ENCODE data around the gene MCM5. TPM values are rescaled to one million over a fixed set of nuclear protein-coding genes. Genes with fewer than 3 reads are reported as not detected.
A peak's percentile ranks its signal among the peaks of the same experiment; 100 is the strongest.

MCM5 gene
- total and polyA plus RNA-seq, 7 donors = 9.9 to 42.6 (median 13.4) TPM

DNA sequence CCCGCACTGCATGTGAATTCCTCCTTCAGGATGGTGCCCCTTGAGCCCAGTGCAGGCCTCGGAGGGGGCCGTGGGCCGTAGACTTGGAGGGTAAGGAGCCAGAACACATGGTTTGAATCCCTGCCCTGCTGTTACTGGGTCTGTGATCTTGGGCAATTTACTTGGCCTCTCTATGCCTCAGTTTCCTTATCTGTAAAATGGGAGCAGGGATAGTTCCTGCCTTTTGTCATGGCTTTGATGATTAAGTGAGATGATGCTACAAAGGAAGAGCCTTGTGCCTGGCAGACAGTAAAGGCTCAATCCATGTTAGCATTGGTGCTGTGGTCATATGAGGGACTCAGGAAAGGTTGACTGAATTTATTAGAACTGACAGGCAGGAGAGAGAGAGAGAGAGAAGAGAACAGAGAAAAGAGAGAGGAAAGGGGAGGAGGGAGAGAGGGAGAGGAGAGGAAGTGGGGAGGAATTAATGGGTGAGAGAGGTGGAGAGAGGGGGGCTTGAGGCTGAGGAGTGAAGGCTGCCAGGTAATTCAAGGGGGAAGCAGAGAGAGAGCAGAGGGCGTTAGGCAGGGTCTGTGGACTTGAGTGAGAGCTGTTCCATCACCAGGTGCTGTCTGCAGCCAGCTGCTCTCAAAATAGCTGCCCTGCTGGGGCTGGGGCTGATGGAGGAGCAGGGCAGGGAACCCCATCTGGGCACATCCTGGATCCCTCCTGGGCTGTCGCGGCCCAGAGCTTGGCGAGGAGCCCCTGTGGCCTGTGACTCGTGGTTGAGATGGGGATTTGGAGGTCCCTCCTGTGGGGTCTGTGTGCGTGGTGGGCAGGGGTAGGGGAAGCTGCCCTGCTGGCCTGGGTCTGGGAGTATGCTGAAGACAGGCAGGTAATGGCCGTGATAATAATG lies 44.1 kb downstream of the MCM5 start:
- Histone ChIP-seq H3K9me3 (no peaks in the 10 kb centered on the region), H3K4me3 (no peak overlapping the region), H3K27ac (peak overlapping the region in 3 of 4 donors; percentile 24 to 87 (median 61)), H3K36me3 (no peaks in the 10 kb centered on the region), H3K4me1 (peaks cover 0 to 58% (median 31%) of the 10 kb centered on the region in 4 donors), H3K27me3 (no peaks in the 10 kb centered on the region)
- TF ChIP-seq POLR2A (IDR thresholded peaks at IDR 0.05) = no peak
- no peak for TF ChIP-seq POLR2AphosphoS5 (IDR thresholded peaks at IDR 0.05)
- no peak for TF ChIP-seq EP300 (IDR thresholded peaks at IDR 0.05)
- TF ChIP-seq, protein P1, sequence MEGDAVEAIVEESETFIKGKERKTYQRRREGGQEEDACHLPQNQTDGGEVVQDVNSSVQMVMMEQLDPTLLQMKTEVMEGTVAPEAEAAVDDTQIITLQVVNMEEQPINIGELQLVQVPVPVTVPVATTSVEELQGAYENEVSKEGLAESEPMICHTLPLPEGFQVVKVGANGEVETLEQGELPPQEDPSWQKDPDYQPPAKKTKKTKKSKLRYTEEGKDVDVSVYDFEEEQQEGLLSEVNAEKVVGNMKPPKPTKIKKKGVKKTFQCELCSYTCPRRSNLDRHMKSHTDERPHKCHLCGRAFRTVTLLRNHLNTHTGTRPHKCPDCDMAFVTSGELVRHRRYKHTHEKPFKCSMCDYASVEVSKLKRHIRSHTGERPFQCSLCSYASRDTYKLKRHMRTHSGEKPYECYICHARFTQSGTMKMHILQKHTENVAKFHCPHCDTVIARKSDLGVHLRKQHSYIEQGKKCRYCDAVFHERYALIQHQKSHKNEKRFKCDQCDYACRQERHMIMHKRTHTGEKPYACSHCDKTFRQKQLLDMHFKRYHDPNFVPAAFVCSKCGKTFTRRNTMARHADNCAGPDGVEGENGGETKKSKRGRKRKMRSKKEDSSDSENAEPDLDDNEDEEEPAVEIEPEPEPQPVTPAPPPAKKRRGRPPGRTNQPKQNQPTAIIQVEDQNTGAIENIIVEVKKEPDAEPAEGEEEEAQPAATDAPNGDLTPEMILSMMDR (IDR thresholded peaks at IDR 0.05) = no peak
- no peak for DNase-seq
- intact Hi-C loops (cut with DNase I) = loop anchor here (2.0 kb wide), 1 partner anchor 97 kb away; the partner anchor contains the start of gene RASD2
- WGBS, 2 donors = 78 to 83% methylated on average over 11 of the region's 11 CpGs

DNA sequence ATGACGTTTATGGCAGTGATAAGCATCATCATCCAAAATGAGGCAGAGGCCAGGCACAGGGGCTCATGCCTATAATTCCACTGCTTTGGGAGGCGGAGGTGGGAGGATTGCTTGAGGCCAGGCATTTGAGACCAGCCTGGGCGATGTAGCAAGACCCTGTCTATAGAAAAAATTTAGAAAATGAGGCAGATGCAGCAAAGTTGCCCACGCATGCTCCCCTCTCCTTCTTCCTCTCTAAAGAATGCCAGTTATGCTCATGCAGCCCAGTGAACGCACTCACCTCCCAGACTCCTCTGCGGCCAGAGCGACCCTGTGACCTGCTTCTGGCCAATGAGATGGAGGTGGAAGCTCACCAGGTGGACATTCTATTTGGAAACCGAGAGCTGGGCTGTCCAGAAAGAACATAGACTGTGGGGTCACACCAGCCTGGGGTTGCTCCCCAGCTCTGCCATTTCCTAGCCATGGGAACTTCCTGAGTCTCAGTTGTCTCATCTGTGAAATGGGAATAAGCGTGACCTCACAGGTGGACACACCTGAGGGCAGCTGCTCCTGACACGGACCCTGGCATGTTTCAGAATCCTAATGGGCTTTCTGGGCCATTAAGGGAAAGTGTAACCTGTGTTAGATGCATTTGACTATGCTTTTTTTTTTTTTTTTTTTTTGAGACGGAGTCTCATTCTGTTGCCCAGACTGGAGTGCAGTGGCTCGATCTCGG lies 44.9 kb downstream of the MCM5 start:
- WGBS, 2 donors = 94 to 95% methylated on average over 13 of the region's 13 CpGs
- H3K4me1 ChIP-seq = peaks cover 0 to 58% (median 31%) of the 10 kb centered on the region in 4 donors
- no peak overlapping the region for H3K4me3 ChIP-seq
- H3K27ac ChIP-seq = peak overlapping the region in 3 of 4 donors; percentile 84 to 87 (median 86)
- TF ChIP-seq, protein P1 (IDR thresholded peaks at IDR 0.05) = no peak
- TF ChIP-seq POLR2AphosphoS5 (IDR thresholded peaks at IDR 0.05) (no peak), POLR2A (IDR thresholded peaks at IDR 0.05) (no peak), EP300 (IDR thresholded peaks at IDR 0.05) (no peak)
- H3K27me3 ChIP-seq = no peaks in the 10 kb centered on the region
- no peaks in the 10 kb centered on the region for H3K36me3 ChIP-seq
- DNase-seq = no peak
- intact Hi-C loops (cut with DNase I) = loop anchor here (2.0 to 5.0 kb wide), 2 partner anchors 96 to 177 kb away; partner anchors contain the start of gene RASD2
- H3K9me3 ChIP-seq = no peaks in the 10 kb centered on the region

DNA sequence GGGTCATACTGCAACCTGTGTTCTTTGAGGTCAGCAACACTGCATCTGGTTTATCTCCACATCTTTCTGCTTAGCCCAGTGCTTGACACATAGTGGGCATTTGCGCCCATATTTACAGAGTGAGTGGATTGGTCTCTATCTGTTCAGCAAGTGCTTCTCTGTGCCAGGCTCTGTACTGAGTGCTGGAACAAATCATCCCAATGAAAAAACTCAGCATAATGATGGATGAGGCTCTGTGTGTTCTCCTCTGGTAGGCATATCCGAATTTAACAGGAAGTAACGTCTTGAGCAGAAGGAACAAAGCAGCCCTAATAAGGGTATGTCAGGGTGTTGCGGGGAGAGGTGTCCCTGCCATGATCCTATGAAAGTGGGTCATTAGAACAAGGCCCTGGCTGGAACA lies 46.0 kb downstream of the MCM5 start:
- H3K27ac ChIP-seq = peak overlapping the region; percentile 55 to 87 (median 85)
- intact Hi-C loops (cut with DNase I) = loop anchor here (1.0 to 5.0 kb wide), 3 partner anchors 32 to 176 kb away; partner anchors contain the start of gene RASD2
- H3K4me1 ChIP-seq = peaks cover 0 to 58% (median 31%) of the 10 kb centered on the region in 4 donors
- peak; percentile 84 for DNase-seq
- TF ChIP-seq, protein P1 (IDR thresholded peaks at IDR 0.05) = no peak
- TF ChIP-seq EP300 (IDR thresholded peaks at IDR 0.05) (peak; percentile 83 to 98 (median 96)), POLR2AphosphoS5 (IDR thresholded peaks at IDR 0.05) (peak; percentile 94 to 99 (median 96)), POLR2A (IDR thresholded peaks at IDR 0.05) (no peak)
- no peak overlapping the region for H3K4me3 ChIP-seq
- 84 to 89% methylated on average over 4 of the region's 4 CpGs for WGBS, 2 donors
- no peaks in the 10 kb centered on the region for H3K9me3 ChIP-seq
- H3K27me3 ChIP-seq = no peaks in the 10 kb centered on the region
- H3K36me3 ChIP-seq = no peaks in the 10 kb centered on the region

DNA sequence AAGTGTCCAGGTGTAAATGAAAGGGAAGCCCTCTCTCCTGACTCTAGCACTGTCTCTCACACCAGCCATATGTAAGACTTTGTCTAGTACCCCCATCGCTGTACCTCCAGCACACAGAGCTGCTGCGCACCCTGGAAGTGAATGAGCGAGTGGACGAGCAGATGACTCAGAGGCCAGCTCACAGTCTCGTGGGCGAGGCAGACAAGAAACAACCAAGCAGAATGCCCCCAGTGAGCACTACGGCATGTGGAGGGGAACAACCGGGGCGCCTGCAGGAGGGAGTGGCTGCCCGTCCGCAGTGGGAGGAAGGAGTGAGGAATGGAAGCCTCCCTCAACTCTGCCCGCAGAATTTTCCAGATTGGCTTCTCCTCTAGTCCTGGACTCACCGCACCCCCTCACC lies 46.4 kb downstream of the MCM5 start:
- Histone ChIP-seq H3K27me3 (no peaks in the 10 kb centered on the region), H3K4me1 (peaks cover 0 to 58% (median 31%) of the 10 kb centered on the region in 4 donors), H3K27ac (peak overlapping the region; percentile 55 to 87 (median 85)), H3K4me3 (no peak overlapping the region), H3K36me3 (no peaks in the 10 kb centered on the region), H3K9me3 (no peaks in the 10 kb centered on the region)
- TF ChIP-seq POLR2AphosphoS5 (IDR thresholded peaks at IDR 0.05) (peak in 2 of 4 donors; percentile 4 to 35), POLR2A (IDR thresholded peaks at IDR 0.05) (no peak), EP300 (IDR thresholded peaks at IDR 0.05) (peak in 2 of 4 donors; percentile 23 to 77)
- TF ChIP-seq, protein P1 (IDR thresholded peaks at IDR 0.05) = no peak
- intact Hi-C loops (cut with DNase I) = loop anchor here (1.0 to 5.0 kb wide), 2 partner anchors 32 to 176 kb away; no protein-coding TSS in a partner anchor
- DNase-seq = peak; percentile 91
- 80 to 85% methylated on average over 13 of the region's 13 CpGs for WGBS, 2 donors
